Heart right ventricle (tissue), 16 donors: Measurements from ENCODE around the gene KLK12. TPM values are rescaled to one million over a fixed set of nuclear protein-coding genes. Genes with fewer than 3 reads are reported as not detected.

Experiments
- ATAC-seq, 8 donors: fragments of 200-7000 bp; cut with Tn5 transposase; one replicate each; pipeline ENCODE4 v1.9.1; 2020; ENCODE audit warnings: mild to moderate bottlenecking in 8 of 8, moderate library complexity in 8 of 8, moderate number of reproducible peaks in 1 of 8
- DNase-seq, 2 donors: peaks; one replicate each; pipeline ENCODE4 v3.0.0-alpha.2; 2020
- H3K27ac ChIP-seq, 10 donors: fragments of 200-600 bp; sonication (generic) in 2 of 10; one replicate each; pipeline versions ENCODE4 v1.5.0 to v1.8.0; 2020 to 2022; ENCODE audit warnings: mild to moderate bottlenecking in 3 of 10
- H3K27me3 ChIP-seq, 7 donors: fragments of 200-600 bp; one replicate each; pipeline ENCODE4 v1.8.0; 2021 to 2022; ENCODE audit warnings: mild to moderate bottlenecking in 2 of 7
- H3K36me3 ChIP-seq, 9 donors: fragments of 200-600 bp; sonication (generic) in 1 of 9; one replicate each; pipeline versions ENCODE4 v1.5.0 to v1.8.0; 2020 to 2022; ENCODE audit warnings: mild to moderate bottlenecking in 2 of 9
- H3K4me1 ChIP-seq, 9 donors: fragments of 200-600 bp; sonication (generic) in 1 of 9; one replicate each; pipeline versions ENCODE4 v1.5.0 to v1.8.0; 2020 to 2022; ENCODE audit warnings: mild to moderate bottlenecking in 4 of 9
- H3K4me3 ChIP-seq, 10 donors: fragments of 200-600 bp; sonication (generic) in 2 of 10; one replicate each; pipeline versions ENCODE4 v1.5.0 to v1.8.0; 2020 to 2022; ENCODE audit warnings: mild to moderate bottlenecking in 7 of 10, moderate library complexity in 2 of 10
- H3K9me3 ChIP-seq, 11 donors: fragments of 200-600 bp in 10 of 11; sonication (generic) in 2 of 11; one replicate each; pipeline versions ENCODE4 v1.5.0 to v1.8.0; 2013 to 2022; ENCODE audit warnings: mild to moderate bottlenecking in 2 of 11, control low read depth in 1 of 11, moderate library complexity in 1 of 11
- CTCF ChIP-seq, 9 donors: fragments of 200-600 bp; sonication (generic) in 2 of 9; IDR thresholded peaks; one replicate each; pipeline versions ENCODE4 v1.5.0 to v1.8.0; 2021 to 2022; ENCODE audit warnings: antibody characterized with exemption in 9 of 9, mild to moderate bottlenecking in 5 of 9, moderate library complexity in 1 of 9
- WGBS, 2 donors: extraction: QIAGEN DNeasy Blood & Tissue Kit; methylation state at CpG; one replicate each; pipeline ENCODE4 v1.1.7; 2013; ENCODE audit warnings: inconsistent platforms in 1 of 2; 5-methylcytosine and 5-hydroxymethylcytosine counted together
- intact Hi-C, 10 donors: fragments of 100-400 bp; cut with DNase I; formaldehyde crosslinking; loops; one replicate each; pipeline versions ENCODE4 v1.11.1 to v1.14.2; 2022
- long read RNA-seq, 3 donors: library from polyadenylated mRNA; unstranded; transcript quantifications; one replicate each; pipeline ENCODE4 v2.0.0, GENCODE V29; 2020 to 2021
- polyA plus RNA-seq, 2 donors: library from polyadenylated mRNA; stranded (reverse); fragments of 200-250 nt; gene quantifications; one replicate each; pipeline ENCODE4 v1.2.3, GENCODE V29; 2013
- total RNA-seq, 10 donors: library from RNA; stranded (reverse); fragmentation: NEBNext Ultra II Directional in 3 of 10; extraction: Animal tissue kit (Norgen Biotek cat#: 25700) in 3 of 10; gene quantifications; one replicate each; pipeline versions ENCODE4 v1.2.1 to v1.2.4, GENCODE V29; 2021 to 2023
- donor health status: Arrhythmogenic right ventricular cardiomyopathy.
- donor health status: ischemic (EF 13 %, LVEDD 7.1; RV severe dilation, severe dysfunction).
- donor health status: healthy with polysubstance abuse.
- donor health status: DM: no; HTN: yes; CAD: no.
- donor health status: DM: no; HTN: no; CAD: no.
- donor health status: ischemic (EF 25% LVEDD 6.9; RV normal size, moderate dysfunction).
- donor health status: ischemic (EF 25% LVEDD 5.7; RV mildly dilated, moderate dysfunction).
- donor health status: healthy.
- donor health status: DM: yes; HTN: yes; CAD: no.
- donor health status: Ischemic cardiomyopathy.
- donor health status: ischemic (EF 35%, LVEDD 5.7; RV mildly dilated, moderate dysfunction).
- donor health status: nonischemic (EF 11% LVEDD 7.7; RV severe dilation, severe dysfunction).
- donor health status: DM: yes; HTN: yes; CAD: no.
- donor health status: PGD.
- donor health status: ischemic (EF 29% LVEDD 5.4; RV normal size, mild dysfunction).
- donor health status: nonischemic (EF 23%, LVEDD 6.1; RV moderate dilation, normal function).

KLK12 gene
- total RNA-seq (not detected), polyA plus RNA-seq (not detected)
- long read RNA-seq, donor 1 = 0 reads
- long read RNA-seq, donor 2 = 0 reads
- long read RNA-seq, donor 3 = 0 reads

GRCh38 chr19:51034704-51035103 is at the start of gene KLK12:
TSS of gene KLK12 (minus strand) at chr19:51035002. CDS start at chr19:51034621, 381 bp downstream.
- intact Hi-C loops = no loop called here
- H3K4me1 ChIP-seq = no peaks in the 10 kb centered on the region
- WGBS, 2 donors = 45 to 57% methylated on average over 11 of the region's 11 CpGs
- H3K27ac ChIP-seq = no peak within 1 kb of the TSS
- no peak for TF ChIP-seq CTCF (IDR thresholded peaks at IDR 0.05)
- no peaks in the 10 kb centered on the region for H3K9me3 ChIP-seq
- H3K36me3 ChIP-seq = no peaks in the 10 kb centered on the region
- ATAC-seq (no peak), DNase-seq (no peak)
- peaks cover 0 to 41% (median 7%) of the 10 kb centered on the region in 7 donors for H3K27me3 ChIP-seq
- no peak within 1 kb of the TSS for H3K4me3 ChIP-seq

GRCh38 chr19:51084505-51084904 is 49.7 kb upstream of the KLK12 start:
- peaks cover 0 to 4% (median 0%) of the 10 kb centered on the region in 7 donors for H3K27me3 ChIP-seq
- H3K4me3 ChIP-seq = no peak overlapping the region
- 77 to 81% methylated on average over 6 to 7 of the region's 7 CpGs for WGBS, 2 donors
- H3K27ac ChIP-seq = no peak overlapping the region
- ATAC-seq (no peak), DNase-seq (no peak)
- no peak for TF ChIP-seq CTCF (IDR thresholded peaks at IDR 0.05)
- intact Hi-C loops = loop anchor here in 1 of 10 donors (5.0 kb wide), 1 partner anchor 57 kb away; the partner anchor contains the start of gene KLK11
- H3K36me3 ChIP-seq = no peaks in the 10 kb centered on the region
- H3K9me3 ChIP-seq = no peaks in the 10 kb centered on the region
- peaks cover 0 to 4% (median under 1%) of the 10 kb centered on the region in 9 donors for H3K4me1 ChIP-seq

DNA sequence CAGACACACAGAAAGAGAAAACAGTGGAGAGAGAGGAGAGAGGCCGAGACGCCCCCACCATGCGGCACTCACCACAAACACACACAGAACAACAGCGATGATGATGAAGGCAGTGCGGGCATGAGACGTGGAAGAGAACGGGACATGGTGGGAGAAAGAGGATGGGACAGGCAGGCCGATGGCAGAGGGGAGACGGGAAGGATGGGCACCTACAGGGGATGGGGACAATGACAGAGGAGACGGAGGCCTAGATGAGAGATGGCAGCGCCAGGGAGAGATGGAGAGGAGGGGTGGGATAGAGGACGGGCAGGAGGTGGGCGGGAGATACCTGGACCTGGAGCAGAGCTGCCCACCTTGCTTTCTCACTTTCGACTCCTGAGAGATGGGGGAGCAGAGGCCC is 49.0 kb upstream of the KLK12 start:
- Histone ChIP-seq H3K9me3 (no peaks in the 10 kb centered on the region), H3K4me3 (no peak overlapping the region), H3K27me3 (peaks cover 0 to 4% (median 0%) of the 10 kb centered on the region in 7 donors), H3K27ac (no peak overlapping the region), H3K4me1 (peaks cover 0 to 7% (median 3%) of the 10 kb centered on the region in 9 donors), H3K36me3 (no peaks in the 10 kb centered on the region)
- ATAC-seq (no peak), DNase-seq (no peak)
- no peak for TF ChIP-seq CTCF (IDR thresholded peaks at IDR 0.05)
- WGBS, 2 donors = 72 to 78% methylated on average over 14 of the region's 14 CpGs
- intact Hi-C loops = loop anchor here in 1 of 10 donors (5.0 kb wide), 1 partner anchor 56 kb away; the partner anchor contains the start of gene KLK11

- whole genome bisulfite sequencing, 2 donors = 39 to 42% methylated on average over 4 of the region's 4 CpGs
- intact Hi-C loops = loop anchor here in 1 of 10 donors (5.0 kb wide), 1 partner anchor 56 kb away; the partner anchor contains the start of gene KLK11
Measured at GRCh38 chr19:51083181-51083580, 48.4 kb upstream of the KLK12 start.

More at GRCh38 chr19:51083181-51083580, 48.4 kb upstream of the KLK12 start:
- H3K27me3 ChIP-seq = peaks cover 0 to 4% (median 0%) of the 10 kb centered on the region in 7 donors
- no peak for DNase-seq
- H3K9me3 ChIP-seq = no peaks in the 10 kb centered on the region
- no peak overlapping the region for H3K27ac ChIP-seq
- no peak for ATAC-seq
- no peaks in the 10 kb centered on the region for H3K36me3 ChIP-seq
- peaks cover 0 to 7% (median 3%) of the 10 kb centered on the region in 9 donors for H3K4me1 ChIP-seq
- H3K4me3 ChIP-seq = no peak overlapping the region
- no peak for TF ChIP-seq CTCF (IDR thresholded peaks at IDR 0.05)
